Activated naive CD8-positive, alpha-beta T cell treated with anti-CD3 and anti-CD28 coated beads for 36 hours (primary cell): ENCODE measurements around the gene RFX5. TPM values are rescaled to one million over a fixed set of nuclear protein-coding genes. Genes with fewer than 3 reads are reported as not detected.
"Not testable (repeated sequence)": the region's sequence is repeated elsewhere in the genome, so short reads cannot be mapped to it uniquely, and the experiment has no call there.

Experiments used
- DNase-seq: peaks from one replicate; pipeline ENCODE4 v3.0.0; 2021
- H3K27ac Mint-ChIP-seq: one replicate; pipeline ENCODE4 v1.8.0; 2022; ENCODE audit warnings: mild to moderate bottlenecking, moderate library complexity, mixed read lengths
- H3K27me3 Mint-ChIP-seq: one replicate; pipeline ENCODE4 v1.8.0; 2022; ENCODE audit warnings: mild to moderate bottlenecking, mixed read lengths
- H3K36me3 Mint-ChIP-seq: one replicate; pipeline ENCODE4 v1.8.0; 2021; ENCODE audit warnings: mild to moderate bottlenecking, mixed read lengths
- H3K4me1 Mint-ChIP-seq: one replicate; pipeline ENCODE4 v1.8.0; 2021; ENCODE audit warnings: mixed read lengths
- H3K4me3 Mint-ChIP-seq: one replicate; pipeline ENCODE4 v1.8.0; 2022; ENCODE audit warnings: mild to moderate bottlenecking, moderate library complexity, mixed read lengths
- H3K9me3 Mint-ChIP-seq: one replicate; pipeline ENCODE4 v1.8.0; 2022; ENCODE audit warnings: mixed read lengths
- total RNA-seq, 2 experiments: library from RNA; stranded (reverse); gene quantifications; one replicate each; pipeline ENCODE4 v1.2.3, GENCODE V29; 2021

RFX5 gene
- total RNA-seq: 10 to 100 TPM; 55.2 to 58.6 TPM

DNA sequence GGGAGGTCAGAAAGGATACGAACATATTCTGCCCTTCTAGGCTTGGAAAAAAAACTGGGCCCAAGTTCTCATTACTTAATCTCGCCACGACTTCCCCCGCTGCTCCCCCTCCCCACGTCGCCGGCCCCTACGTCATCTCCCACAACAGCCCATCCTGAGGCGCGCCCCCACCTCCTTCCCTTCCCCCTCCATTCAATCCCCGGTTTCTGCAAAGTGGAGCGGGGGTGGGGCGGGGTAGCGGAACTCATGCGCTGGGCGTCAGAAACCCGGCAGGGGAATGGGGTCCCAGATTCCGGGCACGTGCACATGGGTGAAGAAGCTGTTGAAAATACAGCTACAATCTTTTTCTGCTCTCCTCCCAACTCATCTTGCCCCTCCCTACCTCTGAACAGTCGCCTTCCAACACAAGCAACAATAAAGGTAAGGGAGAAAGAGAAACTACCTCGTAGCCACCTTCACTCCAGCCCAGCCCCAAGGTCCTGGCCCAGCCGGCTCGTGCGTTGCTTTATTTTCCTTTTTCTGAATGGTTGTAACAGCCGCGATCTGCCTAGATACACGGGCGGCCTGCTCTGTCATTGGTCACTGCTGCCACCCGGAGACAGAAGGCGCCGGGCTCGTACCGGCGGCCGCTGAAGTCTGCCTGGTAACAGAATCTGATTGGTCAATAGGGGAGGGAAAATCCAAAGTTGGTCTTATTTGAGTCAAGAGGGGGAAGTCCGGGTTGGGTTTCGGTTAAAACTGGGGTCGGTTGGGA is at the start of gene RFX5:
RFX5 (minus strand) TSS at position 484 of the 754 bp plus-strand sequence. CDS start 932 bp downstream, outside the sequence.
- Mint-ChIP-seq H3K4me1 (peaks cover 32% of the 10 kb centered on the region), H3K27me3 (no peaks in the 10 kb centered on the region), H3K36me3 (peaks cover 20% of the 10 kb centered on the region)

DNA sequence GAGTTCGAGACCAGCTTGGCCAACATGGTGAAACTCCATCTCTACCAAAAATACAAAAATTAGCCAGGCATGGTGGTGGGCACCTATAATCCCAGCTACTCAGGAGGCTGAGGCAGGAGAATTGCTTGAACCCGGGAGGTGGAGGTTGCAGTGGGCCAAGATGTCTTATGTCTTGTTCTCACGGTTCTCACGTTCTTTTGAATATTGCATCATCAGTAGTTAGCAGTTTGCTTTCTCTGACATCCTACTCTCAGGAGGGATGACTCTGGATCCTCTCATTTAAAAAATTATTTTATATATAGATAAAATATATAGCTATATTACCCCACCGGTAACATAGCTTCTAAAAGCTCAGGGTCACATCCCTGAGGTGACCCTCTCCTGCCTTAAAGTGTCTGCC is 49.2 kb upstream of the RFX5 start:
- not testable (repeated sequence) for H3K4me3 Mint-ChIP-seq, DNase-seq, H3K27ac Mint-ChIP-seq, H3K27me3 Mint-ChIP-seq, H3K9me3 Mint-ChIP-seq
- H3K36me3 Mint-ChIP-seq: peaks cover 15% of the 10 kb centered on the region
- peaks cover 14% of the 10 kb centered on the region for H3K4me1 Mint-ChIP-seq

More for the DNA sequence above, at the start of gene RFX5:
- H3K4me3 Mint-ChIP-seq: peak within 1 kb of the TSS; percentile 97
- peak; percentile 95 for DNase-seq
- H3K9me3 Mint-ChIP-seq: no peaks in the 10 kb centered on the region
- H3K27ac Mint-ChIP-seq: peak within 1 kb of the TSS; percentile 99

DNA sequence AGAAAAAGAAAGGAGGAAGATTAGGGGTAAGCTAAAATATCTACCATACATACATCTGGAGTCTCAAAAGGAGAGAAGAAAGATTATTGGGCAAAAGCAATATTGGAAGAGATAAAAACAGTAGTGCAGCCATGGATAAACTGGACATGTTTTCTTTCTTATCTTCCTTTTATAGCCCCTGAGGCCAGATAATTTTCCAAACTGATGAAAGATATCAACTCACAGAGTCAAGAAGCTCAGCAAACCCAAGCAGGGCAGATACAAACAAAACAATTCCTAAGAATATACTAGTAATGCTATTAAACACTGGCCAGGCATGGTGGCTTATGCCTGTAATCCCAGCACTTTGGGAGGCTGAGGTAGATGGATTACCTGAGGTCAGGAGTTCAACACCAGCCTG is 46.5 kb upstream of the RFX5 start:
- no peaks in the 10 kb centered on the region for H3K4me1 Mint-ChIP-seq
- H3K27me3 Mint-ChIP-seq: no peaks in the 10 kb centered on the region

DNA sequence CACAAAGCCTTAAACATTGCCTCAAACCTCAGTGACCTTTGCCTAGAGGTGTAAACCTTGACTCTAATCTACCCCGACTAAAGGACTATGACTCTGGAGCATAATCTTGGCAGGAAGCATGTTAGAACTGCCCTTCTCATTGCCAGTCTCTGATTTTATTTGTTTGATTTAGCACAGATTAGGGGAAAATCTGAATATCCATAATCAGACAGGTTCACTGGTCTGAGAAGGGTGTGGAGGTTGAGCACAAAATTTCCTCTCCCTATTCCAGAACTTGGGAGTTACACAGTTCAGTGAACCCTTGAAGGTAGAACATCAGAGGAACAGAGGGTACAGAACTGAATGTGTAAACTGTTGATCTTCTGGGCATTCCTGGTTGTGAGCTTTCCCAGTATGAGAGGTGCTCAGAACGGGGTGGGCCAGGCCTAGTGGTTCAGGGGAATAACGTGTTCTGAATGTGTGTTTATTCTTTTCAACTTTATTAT is 44.1 kb upstream of the RFX5 start:
- Mint-ChIP-seq H3K36me3 (no peaks in the 10 kb centered on the region), H3K27me3 (no peaks in the 10 kb centered on the region), H3K9me3 (peaks cover 2% of the 10 kb centered on the region), H3K27ac (no peak overlapping the region), H3K4me3 (no peak overlapping the region), H3K4me1 (no peaks in the 10 kb centered on the region)
- no peak for DNase-seq

More for the DNA sequence above, 46.5 kb upstream of the RFX5 start:
- no peaks in the 10 kb centered on the region for H3K36me3 Mint-ChIP-seq
- peaks cover 2% of the 10 kb centered on the region for H3K9me3 Mint-ChIP-seq
- H3K27ac Mint-ChIP-seq: no peak overlapping the region
- no peak for DNase-seq
- H3K4me3 Mint-ChIP-seq: no peak overlapping the region

DNA sequence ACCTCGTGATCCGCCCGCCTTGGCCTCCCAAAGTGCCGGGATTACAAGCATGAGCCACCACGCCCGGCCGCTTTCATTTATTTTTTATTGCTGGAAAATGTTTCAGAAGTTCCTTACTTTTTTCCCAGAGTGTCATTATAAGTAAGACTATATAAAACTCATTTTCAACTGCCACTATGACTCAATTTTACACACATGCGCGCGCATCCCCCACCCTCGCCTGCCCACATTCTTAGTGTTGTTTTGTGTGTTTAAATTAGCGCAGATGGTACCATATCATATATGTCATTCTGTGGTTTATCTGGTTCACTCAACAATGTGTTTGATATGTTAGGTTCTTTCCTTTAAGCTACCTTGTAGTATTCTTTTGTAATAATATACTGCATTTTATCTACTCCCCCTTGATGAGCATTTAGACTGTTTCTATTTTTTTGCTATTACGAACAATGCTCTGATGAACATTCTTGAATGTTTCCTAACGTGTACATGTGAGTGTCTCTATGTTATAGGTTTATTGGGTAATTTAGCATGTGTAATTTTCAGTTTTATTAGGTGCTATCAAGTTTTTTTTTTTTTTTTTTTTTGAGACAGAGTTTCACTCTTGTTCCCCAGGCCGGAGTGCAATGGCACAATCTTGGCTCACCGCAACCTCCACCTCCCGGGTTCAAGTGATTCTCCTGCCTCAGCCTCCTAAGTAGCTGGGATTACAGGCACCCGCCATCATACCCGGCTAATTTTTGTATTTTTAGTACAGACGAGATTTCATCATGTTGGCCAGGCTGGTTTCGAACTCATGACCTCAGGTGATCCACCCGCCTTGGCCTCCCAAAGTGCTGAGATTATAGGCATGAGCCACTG is 43.4 kb upstream of the RFX5 start:
- not testable (repeated sequence) for H3K27ac Mint-ChIP-seq, H3K36me3 Mint-ChIP-seq, H3K27me3 Mint-ChIP-seq, H3K4me1 Mint-ChIP-seq, DNase-seq, H3K9me3 Mint-ChIP-seq, H3K4me3 Mint-ChIP-seq

DNA sequence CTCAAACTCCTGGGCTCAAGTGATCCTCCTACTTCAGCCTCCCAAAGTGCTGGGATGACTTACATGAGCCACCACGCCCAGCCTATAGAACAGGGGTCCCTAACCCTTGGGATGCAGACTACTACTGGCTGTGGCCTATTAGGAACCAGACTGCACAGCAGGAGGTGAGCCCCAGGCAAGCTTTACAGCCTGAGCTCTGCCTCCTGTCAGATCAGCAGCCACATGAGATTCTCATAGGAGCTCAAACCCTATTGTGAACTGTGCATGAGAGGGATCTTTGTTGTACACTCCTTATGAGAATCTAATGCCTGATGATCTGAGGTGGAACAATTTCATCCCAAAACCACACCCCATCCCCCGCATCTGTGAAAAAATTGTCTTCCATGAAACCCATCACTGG is 39.0 kb upstream of the RFX5 start:
- Mint-ChIP-seq H3K27ac (no peak overlapping the region), H3K9me3 (no peaks in the 10 kb centered on the region), H3K36me3 (no peaks in the 10 kb centered on the region), H3K4me1 (no peaks in the 10 kb centered on the region), H3K27me3 (no peaks in the 10 kb centered on the region), H3K4me3 (no peak overlapping the region)
- no peak for DNase-seq

- H3K27me3 Mint-ChIP-seq: no peaks in the 10 kb centered on the region
- no peaks in the 10 kb centered on the region for H3K9me3 Mint-ChIP-seq
- no peak overlapping the region for H3K4me3 Mint-ChIP-seq
- H3K27ac Mint-ChIP-seq: no peak overlapping the region
- no peaks in the 10 kb centered on the region for H3K4me1 Mint-ChIP-seq
- DNase-seq: no peak
- H3K36me3 Mint-ChIP-seq: no peaks in the 10 kb centered on the region
Observed at GRCh38 chr1:151384584-151384983, 37.5 kb upstream of the RFX5 start.

GRCh38 chr1:151377150-151377884 is 30.3 kb upstream of the RFX5 start:
- no peak for DNase-seq
- Mint-ChIP-seq H3K27ac (no peak overlapping the region), H3K9me3 (no peaks in the 10 kb centered on the region), H3K27me3 (no peaks in the 10 kb centered on the region), H3K4me3 (no peak overlapping the region), H3K4me1 (peaks cover 2% of the 10 kb centered on the region), H3K36me3 (no peaks in the 10 kb centered on the region)

GRCh38 chr1:151373196-151373595 is 26.1 kb upstream of the RFX5 start:
- H3K4me3 Mint-ChIP-seq: no peak overlapping the region
- H3K4me1 Mint-ChIP-seq: peaks cover 2% of the 10 kb centered on the region
- H3K36me3 Mint-ChIP-seq: no peaks in the 10 kb centered on the region
- no peaks in the 10 kb centered on the region for H3K27me3 Mint-ChIP-seq
- H3K9me3 Mint-ChIP-seq: no peaks in the 10 kb centered on the region
- H3K27ac Mint-ChIP-seq: no peak overlapping the region
- no peak for DNase-seq

DNA sequence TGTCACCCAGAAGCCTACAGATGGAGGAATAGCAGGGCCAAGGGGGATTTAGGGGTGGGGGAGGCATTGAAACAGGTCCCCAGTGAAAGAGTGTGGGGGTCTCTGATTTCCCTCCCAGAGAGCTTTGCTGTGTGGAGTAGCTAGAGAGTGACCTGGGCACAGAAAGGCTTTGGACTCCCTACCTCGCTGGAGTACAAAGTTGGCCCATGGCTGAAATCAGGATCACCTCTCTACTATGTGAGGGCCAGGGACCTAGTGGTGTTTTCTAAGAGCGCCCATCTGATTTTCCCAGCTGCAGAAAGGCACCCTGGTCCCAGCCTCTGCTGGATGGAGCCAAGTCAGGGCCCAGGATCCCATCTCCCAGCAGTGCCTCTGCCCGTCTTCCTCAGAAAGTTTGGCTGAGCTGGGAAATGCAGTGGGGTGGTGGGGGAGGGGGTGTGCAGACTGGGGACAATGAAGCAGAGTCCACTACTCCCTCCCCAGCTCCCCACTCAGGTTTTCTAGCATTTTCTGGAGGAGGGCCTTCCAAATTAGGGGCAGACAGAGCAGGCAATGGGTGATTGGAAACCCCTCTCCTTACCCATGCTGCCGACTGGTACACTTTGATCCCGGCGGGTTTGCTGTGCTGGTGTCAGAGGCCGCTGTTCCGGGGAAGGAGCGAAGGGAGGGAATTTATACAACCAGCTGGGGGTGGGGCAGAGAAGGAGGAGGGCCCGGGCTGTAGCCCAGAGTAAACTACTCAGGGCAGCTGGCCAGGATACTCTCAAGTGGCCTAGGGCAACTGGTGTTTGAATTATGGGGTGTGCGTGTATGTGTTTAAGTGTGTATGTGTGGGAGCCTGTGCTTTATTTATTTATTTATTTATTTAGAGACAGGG is 25.2 kb upstream of the RFX5 start, which contains the start of gene SELENBP1:
SELENBP1 (minus strand) TSS at position 648 of the 877 bp plus-strand sequence; CDS start at position 584, 64 bp downstream.
- H3K4me1 Mint-ChIP-seq: peaks cover 2% of the 10 kb centered on the region
- no peaks in the 10 kb centered on the region for H3K9me3 Mint-ChIP-seq
- H3K27me3 Mint-ChIP-seq: no peaks in the 10 kb centered on the region
- H3K36me3 Mint-ChIP-seq: no peaks in the 10 kb centered on the region
- H3K4me3 Mint-ChIP-seq: no peak within 1 kb of the TSS
- H3K27ac Mint-ChIP-seq: no peak within 1 kb of the TSS
- no peak for DNase-seq

DNA sequence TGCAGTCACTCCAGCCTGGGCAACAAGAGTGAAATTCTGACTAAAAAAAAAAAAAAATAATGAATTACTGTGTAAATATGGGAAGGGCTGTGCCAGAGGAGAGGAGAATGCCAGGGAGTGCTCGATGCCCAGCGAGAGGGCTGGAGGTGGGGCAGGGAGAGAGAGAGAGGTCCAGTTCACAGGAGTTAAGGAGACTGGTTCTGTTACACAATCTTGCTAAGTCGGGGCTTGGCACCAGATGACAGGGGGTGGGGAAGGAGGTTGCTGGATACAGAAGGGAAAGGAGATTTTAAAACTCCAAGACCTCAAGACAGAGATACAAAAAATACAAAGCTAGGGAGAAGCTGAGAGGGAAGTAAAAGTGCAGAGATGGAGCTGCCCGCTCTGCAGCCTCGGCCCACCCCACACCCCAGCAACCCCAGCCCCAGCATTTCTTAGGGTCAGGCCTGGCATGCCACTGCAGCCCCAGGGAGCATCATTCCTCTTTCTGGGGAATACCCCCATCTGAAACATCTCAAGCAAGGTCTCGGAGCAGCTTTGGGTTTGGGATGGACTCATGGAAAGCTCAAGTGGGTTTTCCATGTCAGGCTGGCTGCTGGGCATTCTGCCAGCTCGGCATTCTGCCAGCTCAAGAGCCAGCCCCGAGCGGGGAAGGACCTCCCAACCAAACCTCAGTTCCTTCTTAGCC is 24.5 kb upstream of the RFX5 start:
- Mint-ChIP-seq H3K4me3 (no peak overlapping the region), H3K9me3 (no peaks in the 10 kb centered on the region), H3K4me1 (peaks cover 2% of the 10 kb centered on the region), H3K27ac (no peak overlapping the region), H3K36me3 (no peaks in the 10 kb centered on the region), H3K27me3 (no peaks in the 10 kb centered on the region)
- DNase-seq: no peak

GRCh38 chr1:151370211-151370911 is 23.3 kb upstream of the RFX5 start:
- Mint-ChIP-seq H3K27me3 (no peaks in the 10 kb centered on the region), H3K27ac (no peak overlapping the region), H3K4me1 (peaks cover 2% of the 10 kb centered on the region), H3K4me3 (no peak overlapping the region), H3K9me3 (no peaks in the 10 kb centered on the region), H3K36me3 (no peaks in the 10 kb centered on the region)
- no peak for DNase-seq

DNA sequence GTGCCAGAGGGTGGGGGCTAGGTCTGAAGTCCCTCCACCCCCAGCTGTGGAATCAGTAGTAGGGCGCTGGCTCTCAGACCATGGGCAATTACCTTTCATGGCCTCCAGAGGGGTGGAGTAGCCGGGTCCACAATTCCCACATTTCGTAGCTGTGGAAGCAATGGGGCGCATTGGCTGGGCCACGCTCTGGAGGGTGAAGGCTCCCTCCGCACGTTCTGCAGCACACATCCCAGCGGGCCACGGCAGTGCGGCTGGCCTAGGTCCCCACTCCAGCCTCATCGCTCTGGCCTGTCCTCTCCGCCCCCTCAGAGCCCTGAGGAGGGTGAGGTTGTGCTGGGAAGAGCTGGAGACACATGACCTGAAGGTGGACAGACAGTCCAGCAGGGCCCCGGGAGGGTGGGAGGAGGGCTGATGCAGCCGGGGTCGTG is 22.6 kb upstream of the RFX5 start:
- DNase-seq: no peak
- H3K27me3 Mint-ChIP-seq: no peaks in the 10 kb centered on the region
- H3K36me3 Mint-ChIP-seq: no peaks in the 10 kb centered on the region
- peaks cover 2% of the 10 kb centered on the region for H3K4me1 Mint-ChIP-seq
- no peaks in the 10 kb centered on the region for H3K9me3 Mint-ChIP-seq
- no peak overlapping the region for H3K27ac Mint-ChIP-seq
- no peak overlapping the region for H3K4me3 Mint-ChIP-seq
